ENCODE results near the gene DCUN1D4.

DNA sequence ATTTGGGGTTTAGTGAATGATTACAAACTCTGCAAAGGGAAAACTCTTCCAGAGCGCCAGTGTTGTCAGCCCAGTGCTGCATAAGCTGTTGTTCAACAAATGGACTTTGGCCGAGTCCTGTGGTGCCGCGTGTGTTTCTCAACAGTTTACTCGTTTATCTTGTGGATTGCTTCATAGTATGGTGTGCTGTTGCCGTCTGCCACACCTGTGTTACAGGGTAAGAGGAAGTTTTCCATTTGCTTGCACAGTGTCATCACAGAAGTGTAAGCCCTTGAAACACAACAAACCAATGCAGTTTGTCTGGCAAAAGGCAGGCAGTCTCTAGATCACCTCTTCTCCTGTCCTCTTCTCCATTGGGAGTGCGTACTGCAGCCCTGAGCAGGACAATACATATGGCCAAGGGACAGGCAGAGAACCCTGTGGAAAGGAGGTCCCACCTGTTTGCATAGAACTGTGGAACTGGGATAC lies 66.3 kb downstream of the DCUN1D4 start:
- TF ChIP-seq, protein P1, sequence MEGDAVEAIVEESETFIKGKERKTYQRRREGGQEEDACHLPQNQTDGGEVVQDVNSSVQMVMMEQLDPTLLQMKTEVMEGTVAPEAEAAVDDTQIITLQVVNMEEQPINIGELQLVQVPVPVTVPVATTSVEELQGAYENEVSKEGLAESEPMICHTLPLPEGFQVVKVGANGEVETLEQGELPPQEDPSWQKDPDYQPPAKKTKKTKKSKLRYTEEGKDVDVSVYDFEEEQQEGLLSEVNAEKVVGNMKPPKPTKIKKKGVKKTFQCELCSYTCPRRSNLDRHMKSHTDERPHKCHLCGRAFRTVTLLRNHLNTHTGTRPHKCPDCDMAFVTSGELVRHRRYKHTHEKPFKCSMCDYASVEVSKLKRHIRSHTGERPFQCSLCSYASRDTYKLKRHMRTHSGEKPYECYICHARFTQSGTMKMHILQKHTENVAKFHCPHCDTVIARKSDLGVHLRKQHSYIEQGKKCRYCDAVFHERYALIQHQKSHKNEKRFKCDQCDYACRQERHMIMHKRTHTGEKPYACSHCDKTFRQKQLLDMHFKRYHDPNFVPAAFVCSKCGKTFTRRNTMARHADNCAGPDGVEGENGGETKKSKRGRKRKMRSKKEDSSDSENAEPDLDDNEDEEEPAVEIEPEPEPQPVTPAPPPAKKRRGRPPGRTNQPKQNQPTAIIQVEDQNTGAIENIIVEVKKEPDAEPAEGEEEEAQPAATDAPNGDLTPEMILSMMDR (IDR thresholded peaks at IDR 0.05; ENCODE audit: insufficient read depth, low read length, poor library complexity, severe bottlenecking), result no peak
- no peak for TF ChIP-seq EZH2phosphoT487 (conservative IDR thresholded peaks at IDR 0.05; ENCODE audit: low read length)

Measured in SU-DHL-6 (cell line).